Keratinocyte (primary cell): ENCODE measurements around the gene RAI1.

Source experiments
- EZH2 ChIP-seq: IDR thresholded peaks from one replicate; pipeline ENCODE4 v1.6.1; 2012; ENCODE audit warnings: inconsistent platforms, mild to moderate bottlenecking, low read length, moderate library complexity
- TF ChIP-seq, protein P1 (sequence below), 3 experiments: IDR thresholded peaks in 1 of 3; conservative IDR thresholded peaks in 1 of 3; optimal IDR thresholded peaks in 1 of 3; 2 replicates in 2 of 3; 3 replicates in 1 of 3; pipeline versions ENCODE3 to v1.5.1; 2011; ENCODE audit warnings: low read length in 3 of 3, mild to moderate bottlenecking in 3 of 3, moderate library complexity in 2 of 3, control low read depth in 1 of 3, inconsistent platforms in 1 of 3; ENCODE audit not compliant: insufficient read depth in 2 of 3; ENCODE audit errors: extremely low read depth in 1 of 3

GRCh38 chr17:17820046-17820445 lies 138.8 kb downstream of the RAI1 start:
- TF ChIP-seq, protein P1, sequence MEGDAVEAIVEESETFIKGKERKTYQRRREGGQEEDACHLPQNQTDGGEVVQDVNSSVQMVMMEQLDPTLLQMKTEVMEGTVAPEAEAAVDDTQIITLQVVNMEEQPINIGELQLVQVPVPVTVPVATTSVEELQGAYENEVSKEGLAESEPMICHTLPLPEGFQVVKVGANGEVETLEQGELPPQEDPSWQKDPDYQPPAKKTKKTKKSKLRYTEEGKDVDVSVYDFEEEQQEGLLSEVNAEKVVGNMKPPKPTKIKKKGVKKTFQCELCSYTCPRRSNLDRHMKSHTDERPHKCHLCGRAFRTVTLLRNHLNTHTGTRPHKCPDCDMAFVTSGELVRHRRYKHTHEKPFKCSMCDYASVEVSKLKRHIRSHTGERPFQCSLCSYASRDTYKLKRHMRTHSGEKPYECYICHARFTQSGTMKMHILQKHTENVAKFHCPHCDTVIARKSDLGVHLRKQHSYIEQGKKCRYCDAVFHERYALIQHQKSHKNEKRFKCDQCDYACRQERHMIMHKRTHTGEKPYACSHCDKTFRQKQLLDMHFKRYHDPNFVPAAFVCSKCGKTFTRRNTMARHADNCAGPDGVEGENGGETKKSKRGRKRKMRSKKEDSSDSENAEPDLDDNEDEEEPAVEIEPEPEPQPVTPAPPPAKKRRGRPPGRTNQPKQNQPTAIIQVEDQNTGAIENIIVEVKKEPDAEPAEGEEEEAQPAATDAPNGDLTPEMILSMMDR (optimal IDR thresholded peaks at IDR 0.05 in 1 of 3, IDR thresholded peaks at IDR 0.05 in 1 of 3, conservative IDR thresholded peaks at IDR 0.05 in 1 of 3; ENCODE audit: extremely low read depth in 1 of 3, insufficient read depth in 2 of 3, low read length in 3 of 3), result no peak
- TF ChIP-seq EZH2, result no peak
